Thyroid gland (tissue), 4 donors: ENCODE results near the gene TMEM14A. TPM values are rescaled to one million over a fixed set of nuclear protein-coding genes. Genes with fewer than 3 reads are reported as not detected.
A peak's percentile ranks its signal among the peaks of the same experiment; 100 is the strongest.

ENCODE experiments used
- DNase-seq, 2 donors: peaks; one replicate each; pipeline ENCODE4 v3.0.0-alpha.2; 2019
- H3K27ac ChIP-seq, 3 donors: fragments of 200-600 bp; sonication (generic); 1 replicate in 2 of 3; 2 replicates in 1 of 3; pipeline ENCODE4 v1.5.1; 2016 to 2019; ENCODE audit warnings: mild to moderate bottlenecking in 1 of 3, moderate library complexity in 1 of 3
- H3K27me3 ChIP-seq: fragments of 200-600 bp; sonication (generic); one replicate; pipeline ENCODE4 v1.5.1; 2019
- H3K36me3 ChIP-seq, 2 donors: fragments of 200-600 bp; sonication (generic); one replicate each; pipeline ENCODE4 v1.5.1; 2016 to 2019
- H3K4me1 ChIP-seq, 2 donors: fragments of 200-600 bp; sonication (generic); one replicate each; pipeline ENCODE4 v1.5.1; 2017 to 2019
- H3K4me3 ChIP-seq, 3 donors: fragments of 200-600 bp; sonication (generic); replicated peaks in 1 of 3; 1 replicate in 2 of 3; 2 replicates in 1 of 3; pipeline ENCODE4 v1.5.1; 2016; ENCODE audit warnings: mild to moderate bottlenecking in 1 of 3
- H3K9me3 ChIP-seq: fragments of 200-600 bp; sonication (generic); one replicate; pipeline ENCODE4 v1.5.1; 2017
- CTCF ChIP-seq, 6 experiments: fragments of 200-600 bp in 3 of 6; fragments of 450-650 bp in 3 of 6; sonication (generic) in 3 of 6; IDR thresholded peaks; one replicate each; pipeline ENCODE4 v1.5.1; 2016 to 2019; ENCODE audit warnings: antibody characterized with exemption in 6 of 6, mild to moderate bottlenecking in 2 of 6, inconsistent platforms in 1 of 6, moderate library complexity in 1 of 6
- POLR2A ChIP-seq, 2 donors: fragments of 450-650 bp; IDR thresholded peaks; one replicate each; pipeline ENCODE4 v1.6.1; 2017; ENCODE audit warnings: antibody characterized with exemption in 2 of 2, mild to moderate bottlenecking in 2 of 2, moderate library complexity in 1 of 2
- WGBS, 2 donors: methylation state at CpG; one replicate each; pipeline ENCODE4 v1.1.5; 2017; 5-methylcytosine and 5-hydroxymethylcytosine counted together
- intact Hi-C: fragments of 100-400 bp; cut with DNase I; formaldehyde crosslinking; loops from one replicate; pipeline ENCODE4 v1.15.1; 2023
- total RNA-seq, 4 donors: library from RNA; depleted of rRNA; stranded (reverse); fragments of >200 nt; gene quantifications; one replicate each; pipeline ENCODE4 v1.2.3, GENCODE V29; 2016

The TMEM14A gene
- total RNA-seq, 4 donors from 2014 or later: 15.3 to 43.0 (median 27.1) TPM

- H3K4me1 ChIP-seq: peaks cover 3 to 19% of the 10 kb centered on the region in 2 donors
- no peak overlapping the region for H3K27ac ChIP-seq
- H3K9me3 ChIP-seq: no peaks in the 10 kb centered on the region
- intact Hi-C loops: loop anchor here (10.0 kb wide), 1 partner anchor 161 kb away; no protein-coding TSS in a partner anchor
- WGBS, 2 donors: 63 to 84% methylated on average over 2 of the region's 2 CpGs
- no peak for DNase-seq
- no peak overlapping the region for H3K4me3 ChIP-seq
- no peak for TF ChIP-seq CTCF (IDR thresholded peaks at IDR 0.05)
- TF ChIP-seq POLR2A (IDR thresholded peaks at IDR 0.05): no peak
- no peaks in the 10 kb centered on the region for H3K36me3 ChIP-seq
- no peaks in the 10 kb centered on the region for H3K27me3 ChIP-seq
Observed at GRCh38 chr6:52666071-52666470, 4.8 kb upstream of the TMEM14A start.

- no peak for DNase-seq
- Histone ChIP-seq H3K27me3 (no peaks in the 10 kb centered on the region), H3K36me3 (no peaks in the 10 kb centered on the region), H3K4me1 (peaks cover 7 to 21% of the 10 kb centered on the region in 2 donors), H3K27ac (no peak overlapping the region), H3K9me3 (no peaks in the 10 kb centered on the region), H3K4me3 (no peak overlapping the region)
- WGBS, 2 donors: 93 to 100% methylated on average over 2 of the region's 2 CpGs
- intact Hi-C loops: loop anchor here (10.0 kb wide), 1 partner anchor 162 kb away; no protein-coding TSS in a partner anchor
- no peak for TF ChIP-seq POLR2A (IDR thresholded peaks at IDR 0.05)
- TF ChIP-seq CTCF (IDR thresholded peaks at IDR 0.05): no peak
Observed at GRCh38 chr6:52666523-52666922, 4.4 kb upstream of the TMEM14A start.

GRCh38 chr6:52667572-52667971 lies 3.3 kb upstream of the TMEM14A start:
- Histone ChIP-seq H3K4me3 (no peak overlapping the region), H3K27me3 (no peaks in the 10 kb centered on the region), H3K4me1 (peaks cover 7 to 26% of the 10 kb centered on the region in 2 donors), H3K36me3 (no peaks in the 10 kb centered on the region), H3K27ac (no peak overlapping the region), H3K9me3 (no peaks in the 10 kb centered on the region)
- 79 to 86% methylated on average over 1 of the region's 1 CpG for WGBS, 2 donors
- intact Hi-C loops: loop anchor here (10.0 kb wide), 1 partner anchor 163 kb away; no protein-coding TSS in a partner anchor
- no peak for DNase-seq
- TF ChIP-seq POLR2A (IDR thresholded peaks at IDR 0.05) (no peak), CTCF (IDR thresholded peaks at IDR 0.05) (no peak)

GRCh38 chr6:52671676-52672075 lies 763 bp downstream of the TMEM14A start:
- no peaks in the 10 kb centered on the region for H3K9me3 ChIP-seq
- DNase-seq: no peak
- 76 to 79% methylated on average over 9 of the region's 9 CpGs for WGBS, 2 donors
- H3K27me3 ChIP-seq: no peaks in the 10 kb centered on the region
- no peak for TF ChIP-seq POLR2A (IDR thresholded peaks at IDR 0.05)
- no peak for TF ChIP-seq CTCF (IDR thresholded peaks at IDR 0.05)
- H3K27ac ChIP-seq: no peak overlapping the region
- peaks cover 7 to 14% of the 10 kb centered on the region in 2 donors for H3K4me1 ChIP-seq
- H3K4me3 ChIP-seq: peak overlapping the region in 1 of 3 donors; percentile 53
- intact Hi-C loops: no loop called here
- no peaks in the 10 kb centered on the region for H3K36me3 ChIP-seq

GRCh38 chr6:52672412-52673025 lies 1.6 kb downstream of the TMEM14A start:
- Histone ChIP-seq H3K27me3 (no peaks in the 10 kb centered on the region), H3K9me3 (no peaks in the 10 kb centered on the region), H3K36me3 (peaks cover 0 to 5% of the 10 kb centered on the region in 2 donors), H3K27ac (no peak overlapping the region), H3K4me3 (no peak overlapping the region), H3K4me1 (peaks cover 7 to 14% of the 10 kb centered on the region in 2 donors)
- no peak for TF ChIP-seq POLR2A (IDR thresholded peaks at IDR 0.05)
- no peak for TF ChIP-seq CTCF (IDR thresholded peaks at IDR 0.05)
- DNase-seq: no peak
- WGBS, 2 donors: 95 to 97% methylated on average over 9 of the region's 9 CpGs
- intact Hi-C loops: no loop called here
